HG02623 (cell line): ENCODE results near the gene TRAT1.
"Not testable (repeated sequence)": the region's sequence is repeated elsewhere in the genome, so short reads cannot be mapped to it uniquely, and the experiment has no call there.

ENCODE experiments used
- ATAC-seq: cut with Tn5 transposase; IDR thresholded peaks from one replicate; pipeline ENCODE4 v1.9.1; 2021; ENCODE audit warnings: moderate library complexity; ENCODE audit not compliant: unreplicated experiment

The TRAT1 gene, protein sequence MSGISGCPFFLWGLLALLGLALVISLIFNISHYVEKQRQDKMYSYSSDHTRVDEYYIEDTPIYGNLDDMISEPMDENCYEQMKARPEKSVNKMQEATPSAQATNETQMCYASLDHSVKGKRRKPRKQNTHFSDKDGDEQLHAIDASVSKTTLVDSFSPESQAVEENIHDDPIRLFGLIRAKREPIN

DNA sequence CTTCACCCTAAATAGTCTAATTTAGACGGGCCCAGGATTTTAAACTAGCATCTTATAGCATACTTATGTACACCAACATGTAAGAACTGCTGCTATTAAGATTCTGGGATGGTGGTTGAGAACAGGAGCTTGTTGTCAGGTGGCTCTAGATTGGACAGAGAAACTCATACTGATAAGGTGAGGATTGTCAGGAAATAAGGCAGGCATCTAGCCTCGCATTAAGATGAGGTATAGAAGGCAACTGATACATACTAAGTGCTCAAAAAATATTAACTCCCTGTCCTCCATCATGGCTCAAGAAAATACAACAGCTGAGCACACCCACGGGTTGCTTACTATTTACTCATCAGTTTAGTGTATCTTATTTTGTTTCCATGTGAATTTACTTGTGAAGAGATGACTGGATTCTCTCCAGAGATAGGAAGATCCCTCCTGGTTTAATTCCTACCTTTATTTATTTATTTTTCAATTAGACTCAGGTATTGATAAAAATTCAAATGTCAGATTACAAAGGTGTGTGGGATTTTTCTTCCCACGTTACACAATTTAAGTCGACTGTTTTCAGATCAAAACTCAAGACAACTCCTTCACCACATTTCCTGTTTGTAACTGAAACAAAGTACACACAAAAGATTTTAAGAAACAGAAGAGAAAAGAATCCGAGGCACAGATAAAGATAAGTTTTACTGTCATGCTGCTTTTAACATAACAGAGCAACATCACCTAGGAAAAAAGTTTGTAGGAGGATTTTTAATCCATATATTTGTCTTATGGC is at the start of gene TRAT1:
TRAT1 (plus strand) TSS at position 664 of the 775 bp plus-strand sequence. CDS start 142 bp downstream, outside the sequence.
- no peak for ATAC-seq

DNA sequence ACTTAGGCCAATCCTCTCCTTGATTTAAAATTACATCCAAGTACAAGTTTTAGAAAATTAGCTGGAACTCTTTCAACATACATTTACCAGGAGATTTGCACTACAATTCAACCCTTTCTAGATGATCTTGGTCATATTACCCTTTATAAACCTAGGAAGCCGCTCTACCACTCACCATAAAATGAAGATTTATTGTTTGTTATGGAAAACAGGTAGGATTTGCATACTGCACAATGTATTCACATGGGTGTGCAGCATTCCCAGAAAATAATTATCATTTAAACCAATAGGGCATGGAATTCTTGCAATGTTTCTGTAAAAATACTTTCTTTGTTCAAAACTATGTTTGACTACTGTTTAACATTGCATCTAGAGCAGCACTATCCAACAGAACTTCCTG is 46.9 kb upstream of the TRAT1 start:
- ATAC-seq = no peak

DNA sequence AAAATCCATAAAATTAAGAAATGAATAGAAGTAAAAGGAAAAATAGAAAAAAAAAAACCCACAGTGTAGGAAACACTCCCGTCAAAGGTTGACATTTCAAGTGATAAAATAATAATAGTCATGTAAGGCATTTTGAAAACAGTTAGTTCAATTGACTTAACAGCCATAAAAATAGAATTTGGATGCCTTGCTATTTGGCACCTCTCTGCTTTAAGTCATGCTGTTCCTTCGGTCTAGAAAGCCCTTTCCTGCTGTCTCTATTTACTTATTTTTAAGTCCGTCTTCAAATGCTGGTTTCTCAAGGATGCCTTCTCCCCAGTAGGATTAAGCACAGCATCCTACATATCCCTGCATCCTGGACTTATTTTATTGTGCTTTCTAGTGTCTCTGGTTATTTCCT is 43.1 kb upstream of the TRAT1 start:
- no peak for ATAC-seq

DNA sequence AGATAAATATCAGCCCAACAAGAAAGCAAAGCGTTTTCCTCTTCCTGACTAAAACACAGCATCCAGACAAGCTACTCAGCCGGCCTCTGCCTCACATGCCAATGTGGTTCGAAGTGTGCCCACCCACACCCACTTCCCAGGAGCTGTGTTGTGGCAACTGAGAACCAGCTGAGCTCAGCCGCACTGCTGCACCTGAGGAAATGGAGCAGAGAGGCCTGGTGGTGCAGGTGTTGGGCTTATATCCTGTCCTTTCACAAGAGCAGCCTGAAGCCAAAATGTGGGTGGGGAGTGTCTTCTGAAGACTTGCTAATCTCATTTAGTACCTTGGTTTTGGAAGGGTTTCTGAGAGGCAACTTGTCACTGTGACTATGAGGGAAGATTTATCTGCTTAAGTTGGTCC is 42.4 kb upstream of the TRAT1 start:
- no peak for ATAC-seq

DNA sequence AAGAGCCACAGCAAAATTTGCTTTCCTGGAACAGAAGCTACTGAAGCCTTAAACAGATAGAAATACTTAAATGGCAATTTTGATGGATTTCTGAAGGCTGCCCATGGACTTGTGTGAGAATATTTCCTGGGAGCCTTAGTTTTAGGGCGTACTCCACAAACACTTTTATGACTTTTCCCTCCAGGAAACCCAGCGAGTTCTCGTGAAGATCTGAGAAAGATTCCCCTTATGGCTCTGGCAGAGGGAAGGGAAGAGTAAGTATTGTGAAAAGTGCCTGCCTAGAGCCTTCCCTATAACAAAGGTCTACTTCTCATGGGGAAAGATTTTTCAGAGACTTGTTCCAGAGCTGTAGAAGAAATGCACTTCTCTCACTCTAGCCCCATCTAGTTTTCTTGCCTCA is 31.1 kb upstream of the TRAT1 start:
- ATAC-seq = no peak

DNA sequence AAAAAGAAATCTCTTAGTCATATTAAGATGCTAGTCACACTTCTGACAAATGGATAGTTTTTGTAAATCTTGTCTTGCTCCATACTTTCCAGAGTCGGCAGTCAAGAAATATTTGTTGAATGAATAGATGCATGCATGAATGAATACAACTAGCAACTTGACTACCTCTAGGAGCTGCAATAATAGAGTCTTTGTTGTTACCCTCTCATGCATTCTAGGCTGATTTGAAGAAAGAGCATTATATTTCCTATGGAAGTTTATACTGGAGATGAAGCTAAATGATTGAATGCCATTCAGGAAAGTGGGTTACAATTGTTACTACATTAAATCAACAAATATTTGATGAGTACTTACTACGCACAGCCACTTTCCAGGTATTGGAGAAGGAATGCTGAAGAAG is 18.1 kb upstream of the TRAT1 start:
- no peak for ATAC-seq

DNA sequence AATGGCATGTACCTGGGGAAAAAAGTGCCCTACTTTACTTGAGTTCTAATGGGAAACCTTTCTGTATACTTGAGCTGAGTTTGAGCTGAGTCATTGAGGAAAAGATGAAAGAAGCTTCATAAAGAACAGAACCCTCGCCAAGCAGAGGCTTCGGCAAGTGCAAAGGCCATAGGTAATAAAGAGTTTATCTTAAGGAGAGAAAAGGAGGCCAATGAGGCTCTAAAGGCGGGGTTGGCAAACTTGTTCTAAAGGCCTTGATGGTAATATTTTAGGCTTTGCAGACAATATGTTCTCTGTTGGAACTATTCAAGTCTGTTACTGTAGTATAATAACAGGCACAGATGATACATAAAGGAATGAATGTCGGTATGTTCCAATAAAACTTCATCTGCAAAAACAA is 17.6 kb upstream of the TRAT1 start:
- ATAC-seq = no peak

DNA sequence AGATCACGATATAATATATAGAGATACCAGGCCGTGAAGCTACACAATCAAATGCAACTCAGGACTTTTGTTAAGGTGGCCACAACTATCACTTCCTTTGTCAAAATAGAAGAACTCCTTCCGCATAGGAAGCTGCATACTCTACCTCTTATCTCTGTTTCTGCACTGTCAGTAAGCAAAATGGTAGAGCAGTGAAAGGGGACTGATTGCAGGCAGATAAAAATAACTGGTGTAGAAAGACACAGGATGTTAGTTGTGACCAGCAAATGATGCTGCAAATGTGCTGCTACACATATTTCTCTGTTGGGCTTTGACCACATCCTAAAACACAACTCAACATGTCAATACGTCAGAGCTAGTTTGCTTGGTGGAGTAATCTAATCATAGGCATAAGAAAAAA is 16.3 kb upstream of the TRAT1 start:
- no peak for ATAC-seq

DNA sequence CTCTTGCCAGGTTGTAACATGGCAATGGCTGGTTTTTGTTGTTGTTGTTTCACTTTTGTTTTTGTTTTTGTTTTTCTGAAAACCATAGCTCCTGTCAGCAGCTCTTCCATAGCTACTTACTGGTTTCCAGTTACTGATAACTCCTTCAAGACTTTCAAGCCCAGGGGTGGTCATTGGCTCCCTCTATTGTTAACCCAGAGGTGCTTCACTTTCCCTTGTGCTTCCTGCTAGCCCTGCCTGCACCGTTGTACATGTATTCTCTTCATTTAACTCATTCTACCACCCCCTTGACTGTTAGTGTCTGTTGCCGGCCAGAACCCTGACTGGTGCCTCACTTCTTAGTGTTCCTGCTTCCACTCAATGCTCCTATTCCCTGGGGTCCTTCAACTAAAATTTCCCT is 4.2 kb upstream of the TRAT1 start:
- peak; percentile 87 for ATAC-seq

DNA sequence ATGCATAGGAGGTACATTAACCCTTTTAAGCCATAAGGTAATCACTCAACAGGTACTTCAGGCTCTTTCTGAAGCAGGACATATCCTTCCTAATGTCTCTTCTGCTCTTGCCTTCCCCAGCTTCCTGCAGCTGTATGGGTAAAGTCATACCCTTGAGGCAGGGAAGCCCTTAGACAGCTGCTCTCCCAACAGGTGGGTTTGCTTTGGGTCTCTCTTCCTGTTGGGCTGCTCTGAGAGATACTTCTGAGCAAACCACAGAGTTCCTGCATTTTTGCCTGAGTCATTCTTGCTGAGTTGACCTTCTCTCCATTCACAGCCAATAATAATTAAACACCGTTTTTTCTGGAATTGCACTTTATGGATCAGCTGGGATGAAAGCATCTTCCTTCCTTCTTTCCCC is 2.0 kb upstream of the TRAT1 start:
- no peak for ATAC-seq

DNA sequence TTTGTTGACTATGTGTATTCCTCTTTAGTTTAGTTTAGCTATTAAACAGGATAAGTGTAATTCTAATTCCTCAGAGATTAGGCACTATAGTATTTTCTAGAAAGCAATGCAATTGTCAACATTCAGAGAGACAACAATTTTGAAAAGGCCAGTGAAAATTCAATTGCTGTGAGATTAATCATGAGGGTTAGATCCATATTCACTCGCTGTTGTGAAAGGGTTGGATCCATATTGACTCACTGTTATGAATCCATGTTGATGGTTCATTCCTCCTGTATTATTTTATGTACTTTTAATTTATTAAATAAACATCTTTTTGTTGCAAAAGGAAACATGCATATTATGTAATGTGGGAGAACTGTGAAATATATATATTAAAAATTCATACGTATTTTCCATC is 641 bp downstream of the TRAT1 start:
- ATAC-seq = no peak

DNA sequence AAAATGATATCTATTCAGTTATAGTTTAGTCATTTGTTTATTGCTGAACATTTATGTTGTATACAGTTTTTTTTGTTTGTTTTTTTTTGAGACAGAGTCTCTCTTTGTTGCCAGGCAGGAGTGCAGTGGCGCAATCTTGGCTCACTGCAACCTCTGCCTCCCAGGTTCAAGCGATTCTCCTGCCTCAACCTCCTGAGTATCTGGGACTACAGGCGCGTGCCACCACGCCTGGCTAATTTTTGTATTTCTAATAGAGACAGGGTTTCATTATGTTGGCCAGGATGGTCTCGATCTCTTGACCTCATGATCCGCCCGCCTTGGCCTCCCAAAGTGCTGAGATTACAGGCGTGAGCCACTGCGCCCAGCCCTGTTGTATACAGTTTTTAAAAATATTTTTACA is 1.2 kb downstream of the TRAT1 start:
- not testable (repeated sequence) for ATAC-seq

DNA sequence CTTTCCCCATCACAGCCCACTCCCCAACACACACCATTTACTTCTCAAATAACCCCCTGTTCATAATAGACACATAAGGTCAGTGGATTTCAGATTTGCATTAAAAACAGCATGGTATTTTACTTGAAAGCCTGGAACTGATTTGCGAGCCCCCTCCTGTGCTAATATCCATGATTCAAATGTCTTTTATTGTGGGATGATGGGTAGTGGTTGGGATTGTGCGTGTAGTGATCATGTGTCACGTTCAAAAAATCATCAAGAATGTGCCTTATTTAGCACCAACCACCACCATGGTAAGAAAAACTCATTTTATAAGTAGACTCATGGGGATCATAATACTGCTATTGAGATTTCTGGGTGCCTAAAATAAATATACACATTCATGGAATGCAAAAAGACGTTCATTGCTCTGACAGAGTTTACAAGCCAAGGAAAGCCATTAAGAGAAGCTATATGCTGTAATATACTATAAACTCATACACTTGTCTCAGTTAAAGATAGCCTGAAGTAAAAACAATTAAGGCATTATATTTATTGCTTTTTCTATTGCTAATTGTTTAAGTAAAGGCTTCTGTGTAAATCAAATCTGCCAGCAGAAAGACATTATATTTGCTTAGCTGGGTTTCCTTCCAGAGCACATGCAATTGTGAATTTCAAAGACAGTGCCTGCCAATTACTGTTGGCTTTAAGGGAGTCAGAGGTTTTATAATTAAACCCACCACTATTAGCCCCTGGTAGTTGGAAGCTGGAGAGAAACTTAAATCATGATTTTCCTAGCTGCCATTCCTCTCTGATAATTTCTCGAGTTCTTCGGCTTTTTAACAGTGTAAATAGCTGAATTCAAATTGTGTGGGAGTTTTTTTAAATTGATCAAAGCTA is 4.0 kb downstream of the TRAT1 start:
- no peak for ATAC-seq

DNA sequence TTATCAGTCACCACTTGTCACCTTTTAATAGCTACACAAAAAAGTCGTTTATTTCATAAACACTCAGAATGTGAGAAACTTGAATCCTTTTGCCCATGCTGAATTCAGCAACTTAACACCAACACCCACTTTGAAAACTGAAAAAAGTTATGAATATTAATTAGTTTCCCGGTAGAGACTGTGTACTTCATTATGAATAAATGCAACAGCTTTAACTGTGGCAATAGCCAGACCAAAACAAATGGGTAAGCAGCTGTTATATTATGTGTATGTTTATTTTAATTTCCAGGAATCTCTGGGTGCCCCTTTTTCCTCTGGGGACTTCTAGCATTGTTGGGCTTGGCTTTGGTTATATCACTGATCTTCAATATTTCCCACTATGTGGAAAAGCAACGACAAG is 7.8 kb downstream of the TRAT1 start:
- no peak for ATAC-seq

DNA sequence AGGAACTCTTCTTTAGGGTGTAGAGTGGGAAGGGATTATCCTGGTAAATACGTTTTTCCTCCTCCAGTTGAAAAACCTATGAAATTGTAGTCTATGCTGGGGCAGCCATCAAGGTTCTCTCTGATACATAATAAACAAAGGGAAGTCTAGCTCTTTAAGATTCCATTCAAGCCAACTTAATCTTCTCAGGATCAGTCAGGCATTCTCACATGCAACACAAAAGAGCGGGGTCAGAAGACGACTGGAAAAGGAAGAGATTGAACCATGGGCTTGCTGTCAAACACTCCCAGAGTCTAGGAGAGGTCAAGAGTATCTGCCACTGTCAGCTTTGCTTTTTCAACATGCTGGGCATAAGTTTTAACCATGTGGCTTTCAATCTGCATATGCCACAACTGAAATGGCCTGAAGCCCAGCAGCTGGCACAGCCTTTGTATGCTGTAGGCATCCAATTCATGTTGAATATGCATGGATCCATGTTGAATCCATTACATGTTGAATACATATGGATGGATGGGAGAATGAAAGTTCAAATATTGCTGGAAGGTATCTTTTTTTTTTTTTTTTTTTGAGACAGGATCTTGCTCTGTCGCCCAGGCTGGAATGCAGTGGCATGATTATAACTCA is 8.5 kb downstream of the TRAT1 start:
- no peak for ATAC-seq

DNA sequence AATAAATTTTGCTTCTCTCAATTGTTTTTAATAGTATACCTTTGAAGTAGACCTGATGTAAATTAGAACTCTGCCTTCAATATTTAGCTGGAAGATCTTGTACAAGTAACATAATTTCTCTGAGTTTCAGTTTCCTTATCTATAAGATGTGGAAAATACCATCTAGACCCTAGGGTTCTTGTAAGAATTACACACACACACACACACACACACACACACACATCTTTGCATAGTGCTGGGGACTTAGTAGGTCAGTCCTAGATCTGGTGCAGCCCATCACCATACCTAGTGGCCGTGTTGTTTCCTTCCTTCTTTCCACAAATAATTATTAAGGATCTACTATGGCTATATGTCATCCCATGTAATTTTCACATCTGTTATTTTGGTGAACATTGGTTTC is 11.0 kb downstream of the TRAT1 start:
- ATAC-seq = no peak

DNA sequence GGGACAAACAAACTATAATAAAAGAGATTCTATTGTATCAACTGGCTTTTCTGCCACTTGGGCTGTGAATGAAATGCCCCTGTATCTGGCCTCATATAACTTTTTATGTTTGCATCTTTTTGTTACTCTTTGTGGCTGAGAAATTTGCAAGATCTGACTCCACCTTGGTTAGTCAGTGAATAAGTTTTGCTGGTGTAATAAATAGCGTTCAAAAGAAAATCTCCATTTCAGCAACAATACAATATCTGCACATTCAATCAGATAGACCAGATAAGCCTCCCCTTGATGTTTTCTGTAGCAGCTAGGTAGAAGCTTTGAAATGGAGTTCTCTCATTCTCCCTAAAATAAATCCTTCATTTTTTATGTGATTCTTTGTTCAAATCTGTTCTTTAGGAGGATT is 12.0 kb downstream of the TRAT1 start:
- ATAC-seq = no peak

DNA sequence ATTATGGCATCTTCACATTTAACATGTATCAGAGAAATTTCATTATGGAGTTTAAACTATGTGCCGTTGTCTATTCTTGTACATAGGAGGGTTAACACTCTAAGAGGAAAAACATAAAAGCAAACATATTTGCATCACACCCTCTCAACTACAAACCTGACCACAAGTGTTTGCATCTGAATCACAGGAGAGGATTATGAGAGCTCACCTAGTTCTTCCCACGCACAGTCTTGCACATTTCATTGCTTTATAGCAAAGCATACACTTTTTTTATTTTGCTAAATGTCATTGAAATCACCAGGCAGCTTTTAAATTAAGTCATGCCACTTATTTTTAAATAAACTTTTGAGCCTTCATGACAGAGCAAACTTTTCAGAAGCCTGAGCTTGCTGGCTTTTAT is 12.5 kb downstream of the TRAT1 start:
- no peak for ATAC-seq

DNA sequence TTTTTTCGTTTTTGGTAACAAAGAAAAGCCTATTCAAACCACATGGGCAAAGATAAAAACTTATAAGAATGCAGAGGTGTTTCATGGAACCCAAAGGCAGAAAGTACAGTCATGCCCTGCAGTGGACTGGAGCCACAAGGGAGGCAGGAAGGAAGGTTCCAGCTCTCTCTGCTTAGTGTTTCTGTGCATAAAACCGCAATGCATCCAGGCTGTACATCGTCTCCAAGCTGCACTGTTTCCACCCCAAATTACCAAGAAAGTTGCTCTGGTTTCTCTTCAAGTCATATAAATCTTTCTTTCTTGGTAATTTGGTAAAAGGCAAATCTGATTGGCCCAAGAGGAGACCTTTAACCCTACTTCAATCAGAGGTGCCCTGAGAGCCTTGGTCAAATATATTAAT is 15.8 kb downstream of the TRAT1 start:
- ATAC-seq = no peak

DNA sequence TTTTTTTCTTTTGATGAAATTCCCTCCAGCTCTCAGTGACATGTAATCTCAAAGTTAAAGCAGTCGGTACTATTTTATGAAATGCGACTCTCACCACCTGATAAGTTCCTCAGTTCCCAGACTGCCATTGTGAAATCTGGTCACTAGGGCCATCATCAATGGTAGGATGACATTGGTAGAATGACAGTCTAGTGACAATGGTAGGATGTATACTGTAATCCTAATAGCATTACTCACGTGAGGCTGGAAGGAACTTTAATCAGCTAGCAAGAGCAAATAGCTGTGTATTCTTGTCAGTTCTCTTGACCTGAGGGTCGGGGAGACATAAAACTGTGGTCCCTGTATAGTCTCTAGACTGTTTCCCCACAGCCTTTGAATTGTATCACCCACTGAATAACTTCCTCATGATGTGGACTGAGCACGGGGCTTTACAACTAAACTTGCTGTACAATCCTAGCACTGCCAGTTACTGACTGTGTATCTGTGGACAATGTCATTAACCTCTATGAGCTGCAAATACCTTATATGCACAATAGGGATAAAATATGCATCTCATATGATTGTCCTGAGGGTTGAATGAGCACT is 23.2 kb downstream of the TRAT1 start:
- no peak for ATAC-seq

DNA sequence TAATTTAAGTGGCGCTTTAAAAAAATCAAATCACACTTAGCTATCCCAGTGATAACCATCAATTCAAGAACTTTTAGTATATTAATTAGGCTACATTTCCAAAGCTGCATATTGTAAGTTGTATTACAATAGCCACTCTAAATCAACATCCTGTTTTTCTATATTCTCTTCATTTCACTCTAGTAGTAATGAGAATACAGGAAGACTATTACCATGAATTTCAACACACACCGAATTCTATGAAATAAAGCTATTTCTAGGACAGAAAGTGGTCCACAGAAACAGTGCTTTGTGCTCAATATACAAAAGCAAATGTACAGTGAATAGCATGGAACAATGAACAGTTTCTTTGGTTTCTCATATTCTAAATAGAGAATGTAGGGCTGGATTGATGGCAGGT is 24.6 kb downstream of the TRAT1 start:
- no peak for ATAC-seq
